ENCODE results near the gene APBB1IP.

Gene APBB1IP

DNA sequence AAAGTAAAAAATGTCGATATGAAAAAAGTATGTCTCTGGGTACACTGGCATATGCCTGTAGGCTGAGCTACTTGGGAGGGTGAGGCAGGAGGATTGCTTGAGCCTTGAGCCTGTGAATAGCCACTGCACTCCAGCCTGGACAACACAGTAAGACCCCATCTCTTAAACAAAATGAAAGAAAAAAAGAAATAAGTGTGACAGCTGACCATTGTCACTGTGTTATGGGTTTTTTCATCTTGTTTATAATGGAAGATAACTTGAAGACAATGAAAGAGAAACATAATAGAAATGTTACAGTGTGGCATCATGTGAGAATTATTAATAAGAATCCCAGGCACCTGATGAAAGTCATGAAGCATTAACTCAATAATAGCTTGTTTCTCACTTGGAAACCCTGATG is 75.0 kb downstream of the APBB1IP start:
- TF ChIP-seq TAF1 (IDR thresholded peaks at IDR 0.05; ENCODE audit: low read depth) (no peak), EP300 (IDR thresholded peaks at IDR 0.05; ENCODE audit: borderline replicate concordance) (no peak), CREB1 (IDR thresholded peaks at IDR 0.05; ENCODE audit: low read depth) (no peak), TCF12 (IDR thresholded peaks at IDR 0.05; ENCODE audit: low read depth) (no peak), CEBPB (IDR thresholded peaks at IDR 0.05) (no peak)
- TF ChIP-seq, protein P1, sequence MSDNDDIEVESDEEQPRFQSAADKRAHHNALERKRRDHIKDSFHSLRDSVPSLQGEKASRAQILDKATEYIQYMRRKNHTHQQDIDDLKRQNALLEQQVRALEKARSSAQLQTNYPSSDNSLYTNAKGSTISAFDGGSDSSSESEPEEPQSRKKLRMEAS (IDR thresholded peaks at IDR 0.05) = no peak
- TF ChIP-seq, protein P2, sequence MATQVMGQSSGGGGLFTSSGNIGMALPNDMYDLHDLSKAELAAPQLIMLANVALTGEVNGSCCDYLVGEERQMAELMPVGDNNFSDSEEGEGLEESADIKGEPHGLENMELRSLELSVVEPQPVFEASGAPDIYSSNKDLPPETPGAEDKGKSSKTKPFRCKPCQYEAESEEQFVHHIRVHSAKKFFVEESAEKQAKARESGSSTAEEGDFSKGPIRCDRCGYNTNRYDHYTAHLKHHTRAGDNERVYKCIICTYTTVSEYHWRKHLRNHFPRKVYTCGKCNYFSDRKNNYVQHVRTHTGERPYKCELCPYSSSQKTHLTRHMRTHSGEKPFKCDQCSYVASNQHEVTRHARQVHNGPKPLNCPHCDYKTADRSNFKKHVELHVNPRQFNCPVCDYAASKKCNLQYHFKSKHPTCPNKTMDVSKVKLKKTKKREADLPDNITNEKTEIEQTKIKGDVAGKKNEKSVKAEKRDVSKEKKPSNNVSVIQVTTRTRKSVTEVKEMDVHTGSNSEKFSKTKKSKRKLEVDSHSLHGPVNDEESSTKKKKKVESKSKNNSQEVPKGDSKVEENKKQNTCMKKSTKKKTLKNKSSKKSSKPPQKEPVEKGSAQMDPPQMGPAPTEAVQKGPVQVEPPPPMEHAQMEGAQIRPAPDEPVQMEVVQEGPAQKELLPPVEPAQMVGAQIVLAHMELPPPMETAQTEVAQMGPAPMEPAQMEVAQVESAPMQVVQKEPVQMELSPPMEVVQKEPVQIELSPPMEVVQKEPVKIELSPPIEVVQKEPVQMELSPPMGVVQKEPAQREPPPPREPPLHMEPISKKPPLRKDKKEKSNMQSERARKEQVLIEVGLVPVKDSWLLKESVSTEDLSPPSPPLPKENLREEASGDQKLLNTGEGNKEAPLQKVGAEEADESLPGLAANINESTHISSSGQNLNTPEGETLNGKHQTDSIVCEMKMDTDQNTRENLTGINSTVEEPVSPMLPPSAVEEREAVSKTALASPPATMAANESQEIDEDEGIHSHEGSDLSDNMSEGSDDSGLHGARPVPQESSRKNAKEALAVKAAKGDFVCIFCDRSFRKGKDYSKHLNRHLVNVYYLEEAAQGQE (IDR thresholded peaks at IDR 0.05; ENCODE audit: low read depth) = no peak

DNA sequence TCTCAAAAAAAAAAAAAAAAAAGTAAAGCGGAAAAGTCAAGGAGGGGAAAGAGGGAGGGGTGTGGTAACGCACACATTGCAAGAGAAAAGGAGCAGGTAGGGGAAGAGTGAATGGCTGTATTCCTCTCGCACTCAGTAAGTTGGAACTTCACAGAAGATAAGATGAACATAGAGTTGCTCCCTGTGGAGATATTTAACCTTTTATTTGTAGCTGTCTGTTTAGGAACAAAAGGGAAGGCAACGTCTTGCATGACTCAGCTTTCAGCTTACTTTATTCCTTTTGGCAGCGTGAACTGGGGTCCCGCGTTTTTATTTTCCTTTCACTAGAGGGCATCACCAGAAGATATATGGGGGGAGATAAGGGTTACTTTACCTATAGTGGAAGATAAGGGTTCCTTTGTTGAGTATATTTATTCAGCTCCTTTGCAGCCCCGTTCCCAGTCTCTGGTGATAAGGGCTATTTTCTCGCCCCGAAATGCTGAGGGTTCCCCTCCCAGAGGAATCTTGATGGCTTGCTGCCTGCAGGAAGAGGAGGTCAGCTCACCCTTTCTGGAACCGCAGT is 78.5 kb downstream of the APBB1IP start:
- TF ChIP-seq, protein P1 (IDR thresholded peaks at IDR 0.05) = no peak
- TF ChIP-seq EGR1 (IDR thresholded peaks at IDR 0.05) (no peak), NFIC (IDR thresholded peaks at IDR 0.05) (no peak)

DNA sequence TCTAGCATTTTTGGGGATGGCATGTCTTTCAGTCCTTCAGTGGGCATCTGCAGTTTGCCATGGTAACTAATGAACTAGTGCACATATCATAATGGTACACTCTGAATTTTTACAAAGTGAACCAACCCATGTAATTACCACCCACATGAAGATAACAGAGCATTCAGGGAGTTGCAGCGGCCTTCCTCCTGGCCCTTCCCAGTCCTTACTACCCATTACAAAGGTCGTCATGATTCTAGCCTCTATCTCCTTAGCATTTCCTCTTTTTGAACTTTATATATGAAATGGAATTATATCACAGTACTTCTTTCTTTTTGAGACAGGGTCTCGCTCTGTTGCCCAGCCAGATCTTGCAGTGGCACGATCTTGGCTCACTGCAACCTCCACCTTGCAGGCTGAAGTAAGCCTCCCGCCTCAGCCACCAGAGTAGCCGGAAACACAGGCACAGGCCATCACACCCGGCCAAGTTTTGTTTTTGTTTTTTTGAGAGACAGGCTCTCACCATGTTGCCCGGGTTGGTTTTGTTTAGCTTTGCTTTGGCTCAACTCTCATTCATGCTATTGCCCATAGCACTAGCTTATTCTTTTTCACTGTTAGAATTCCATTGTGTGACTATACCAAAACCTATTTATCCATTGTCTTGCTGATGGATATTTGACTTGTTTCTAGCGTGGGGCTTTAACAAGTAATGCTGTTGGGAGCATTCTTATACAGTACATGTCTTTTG is 79.2 kb downstream of the APBB1IP start:
- TF ChIP-seq TEAD4 (IDR thresholded peaks at IDR 0.05) (no peak), TAF1 (IDR thresholded peaks at IDR 0.05; ENCODE audit: low read depth) (no peak), ZBTB7A (IDR thresholded peaks at IDR 0.05; ENCODE audit: low read depth) (no peak)
- TF ChIP-seq, protein P3, sequence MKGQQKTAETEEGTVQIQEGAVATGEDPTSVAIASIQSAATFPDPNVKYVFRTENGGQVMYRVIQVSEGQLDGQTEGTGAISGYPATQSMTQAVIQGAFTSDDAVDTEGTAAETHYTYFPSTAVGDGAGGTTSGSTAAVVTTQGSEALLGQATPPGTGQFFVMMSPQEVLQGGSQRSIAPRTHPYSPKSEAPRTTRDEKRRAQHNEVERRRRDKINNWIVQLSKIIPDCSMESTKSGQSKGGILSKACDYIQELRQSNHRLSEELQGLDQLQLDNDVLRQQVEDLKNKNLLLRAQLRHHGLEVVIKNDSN (IDR thresholded peaks at IDR 0.05) = no peak
- TF ChIP-seq, protein P1 (IDR thresholded peaks at IDR 0.05) = no peak

DNA sequence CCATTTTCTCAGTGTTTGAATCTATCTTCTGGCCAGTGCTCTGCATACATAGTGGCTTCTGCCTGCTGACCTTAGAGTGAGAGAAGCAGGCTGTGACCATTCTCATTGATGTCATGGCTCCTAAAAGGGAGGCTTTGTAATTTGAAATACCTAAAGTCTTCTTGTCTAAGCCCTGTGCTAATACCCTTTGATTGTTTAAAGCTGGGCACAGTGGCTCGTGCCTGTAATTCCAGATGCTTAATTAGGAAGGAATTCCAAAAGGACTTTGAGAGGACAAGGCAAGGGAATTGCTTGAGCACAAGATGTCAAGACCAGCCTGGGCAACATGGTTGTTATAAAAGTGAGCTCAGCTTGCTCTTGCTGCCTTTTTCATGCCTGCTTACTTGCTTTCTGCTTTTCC is 81.7 kb downstream of the APBB1IP start:
- no peak for TF ChIP-seq CEBPB (IDR thresholded peaks at IDR 0.05)
- TF ChIP-seq, protein P1 (IDR thresholded peaks at IDR 0.05) = no peak
- TF ChIP-seq EP300 (IDR thresholded peaks at IDR 0.05; ENCODE audit: borderline replicate concordance) = no peak
- TF ChIP-seq, protein P3 (IDR thresholded peaks at IDR 0.05) = no peak
- TF ChIP-seq EGR1 (IDR thresholded peaks at IDR 0.05) = no peak
- TF ChIP-seq FOXM1 (IDR thresholded peaks at IDR 0.05; ENCODE audit: borderline replicate concordance, low read depth) = no peak
- no peak for TF ChIP-seq YY1 (IDR thresholded peaks at IDR 0.05; ENCODE audit: low read depth)
- no peak for TF ChIP-seq CREB1 (IDR thresholded peaks at IDR 0.05; ENCODE audit: low read depth)
- TF ChIP-seq, protein P2 (IDR thresholded peaks at IDR 0.05; ENCODE audit: low read depth) = no peak
- TF ChIP-seq NFIC (IDR thresholded peaks at IDR 0.05) = no peak
- TF ChIP-seq ZBTB7A (IDR thresholded peaks at IDR 0.05; ENCODE audit: low read depth) = no peak
- TF ChIP-seq TEAD4 (IDR thresholded peaks at IDR 0.05) = no peak
- no peak for TF ChIP-seq TAF1 (IDR thresholded peaks at IDR 0.05; ENCODE audit: low read depth)
- TF ChIP-seq RAD21 (IDR thresholded peaks at IDR 0.05; ENCODE audit: low read depth) = no peak
- TF ChIP-seq TCF12 (IDR thresholded peaks at IDR 0.05; ENCODE audit: low read depth) = no peak

DNA sequence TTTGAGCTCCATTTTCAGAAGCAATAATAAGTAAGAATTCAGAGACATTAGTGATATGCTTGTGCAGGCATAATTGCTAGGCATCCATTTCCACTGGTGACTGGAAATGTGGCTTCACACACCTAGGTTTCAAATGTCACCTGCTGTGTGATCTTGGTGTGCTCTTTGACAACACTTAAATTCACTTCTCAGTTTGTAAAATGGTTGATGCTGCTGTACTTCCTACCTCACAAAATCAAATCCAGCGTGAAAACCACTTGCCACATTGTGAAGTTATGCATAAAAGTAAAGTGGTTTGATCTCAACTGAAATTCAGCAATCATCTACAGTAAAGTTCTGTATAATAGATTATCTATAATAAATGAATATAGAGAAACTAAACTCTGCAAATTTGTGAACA is 82.4 kb downstream of the APBB1IP start:
- TF ChIP-seq, protein P3 (IDR thresholded peaks at IDR 0.05) = no peak
- no peak for TF ChIP-seq CEBPB (IDR thresholded peaks at IDR 0.05)
- no peak for TF ChIP-seq ZBTB7A (IDR thresholded peaks at IDR 0.05; ENCODE audit: low read depth)
- no peak for TF ChIP-seq TAF1 (IDR thresholded peaks at IDR 0.05; ENCODE audit: low read depth)
- no peak for TF ChIP-seq YY1 (IDR thresholded peaks at IDR 0.05; ENCODE audit: low read depth)
- TF ChIP-seq RAD21 (IDR thresholded peaks at IDR 0.05; ENCODE audit: low read depth) = no peak
- TF ChIP-seq, protein P1 (IDR thresholded peaks at IDR 0.05) = no peak
- no peak for TF ChIP-seq CREB1 (IDR thresholded peaks at IDR 0.05; ENCODE audit: low read depth)
- no peak for TF ChIP-seq NFIC (IDR thresholded peaks at IDR 0.05)
- TF ChIP-seq TCF12 (IDR thresholded peaks at IDR 0.05; ENCODE audit: low read depth) = no peak
- no peak for TF ChIP-seq TEAD4 (IDR thresholded peaks at IDR 0.05)
- no peak for TF ChIP-seq EGR1 (IDR thresholded peaks at IDR 0.05)
- no peak for TF ChIP-seq FOXM1 (IDR thresholded peaks at IDR 0.05; ENCODE audit: borderline replicate concordance, low read depth)
- TF ChIP-seq EP300 (IDR thresholded peaks at IDR 0.05; ENCODE audit: borderline replicate concordance) = no peak
